Measurements from ENCODE around the gene COL4A2.

DNA sequence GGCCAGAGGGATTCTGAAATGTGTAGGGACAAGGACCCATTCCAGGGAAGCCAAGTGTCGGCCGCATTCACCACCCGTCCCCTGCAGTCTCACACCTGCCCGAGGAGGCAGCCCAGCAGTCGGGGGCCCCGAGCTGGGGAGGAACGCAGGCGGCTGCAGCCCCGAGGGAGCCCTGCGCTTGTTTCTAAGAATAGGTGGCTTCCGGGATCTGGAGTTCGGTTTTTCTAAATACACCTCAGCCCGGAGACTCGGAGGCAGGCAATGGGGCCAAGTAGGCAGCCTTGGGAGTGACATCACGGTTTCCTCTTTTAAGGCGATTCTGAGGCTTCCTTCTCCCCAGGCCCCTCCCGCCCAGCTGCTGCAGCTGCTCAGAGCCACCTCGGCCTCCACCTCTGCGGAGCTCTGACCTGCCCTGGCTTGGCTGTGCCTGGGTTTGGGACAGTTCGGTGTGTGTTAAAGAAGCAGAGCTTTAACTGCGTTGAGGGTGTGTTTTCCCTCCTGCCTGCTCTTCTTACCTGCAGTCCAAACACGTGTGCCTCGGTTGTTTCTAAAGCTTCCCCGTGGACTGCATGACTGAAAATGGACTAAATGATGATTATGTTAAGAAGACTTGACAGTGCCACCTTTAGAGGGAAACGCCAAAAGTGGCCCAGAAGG, 80.5 kb downstream of the COL4A2 start:
- TF ChIP-seq CTCF (optimal IDR thresholded peaks at IDR 0.05 in 1 of 3, IDR thresholded peaks at IDR 0.05 in 1 of 3, conservative IDR thresholded peaks at IDR 0.05 in 1 of 3; ENCODE audit: extremely low read depth in 1 of 3, insufficient read depth in 2 of 3, low read length in 3 of 3): no peak
- TF ChIP-seq EZH2 (IDR thresholded peaks at IDR 0.05; ENCODE audit: low read length): no peak

All from keratinocyte (primary cell).